Motor neuron (in vitro differentiated cells): ENCODE measurements around the gene SIM2. TPM values are rescaled to one million over a fixed set of nuclear protein-coding genes. Genes with fewer than 3 reads are reported as not detected.
"Not testable (repeated sequence)": the region's sequence is repeated elsewhere in the genome, so short reads cannot be mapped to it uniquely, and the experiment has no call there.

Experiments
- ATAC-seq, 8 experiments: fragments of 200-7000 bp; cut with Tn5 transposase; replicated peaks in 6 of 8; 2 replicates each; pipeline ENCODE4 v1.8.0; 2021; ENCODE audit warnings: mild to moderate bottlenecking in 8 of 8, moderate library complexity in 8 of 8
- H3K27ac ChIP-seq, 2 donors: fragments of 250-450 bp; sonication (Bioruptor Pico); 2 replicates each; pipeline ENCODE4 v1.9.0; 2021; ENCODE audit warnings: antibody characterized with exemption in 2 of 2, mild to moderate bottlenecking in 2 of 2, moderate library complexity in 1 of 2
- H3K4me1 ChIP-seq, 2 donors: fragments of 250-450 bp; sonication (Bioruptor Pico); replicated peaks in 1 of 2; 2 replicates each; pipeline ENCODE4 v1.6.1; 2021; ENCODE audit warnings: antibody characterized with exemption in 2 of 2, mild to moderate bottlenecking in 2 of 2, moderate library complexity in 1 of 2
- H3K4me3 ChIP-seq, 5 donors: fragments of 250-450 bp; sonication (Bioruptor Pico); 2 replicates each; pipeline ENCODE4 v1.9.0; 2021; ENCODE audit warnings: antibody characterized with exemption in 5 of 5, mild to moderate bottlenecking in 5 of 5, moderate library complexity in 4 of 5
- WGBS, 10 experiments: fragments of 450-650 bp; shearing (Covaris generic); methylation state at CpG; one replicate each; pipeline ENCODE4 v1.0.0; 2022; 5-methylcytosine and 5-hydroxymethylcytosine counted together
- in situ Hi-C, 9 experiments: fragments of 400-800 bp; cut with MboI; loops; one replicate each; pipeline ENCODE4 v1.15.0; 2021; ENCODE audit warnings: low sequenced_read_pairs in 9 of 9, low pct_unique_long_range_greater_than_20kb in 2 of 9; ENCODE audit not compliant: unreplicated experiment in 9 of 9
- total RNA-seq, 8 experiments: library from RNA; unstranded; fragments of 300-600 nt; gene quantifications; 2 replicates each; pipeline versions ENCODE4 v1.2.3 to v1.2.4, GENCODE V29; 2022

The SIM2 gene
- total RNA-seq, 8 experiments from 2014 or later: 0.36 to 9.5 (median 1.1) TPM

GRCh38 chr21:36668713-36669112 is 30.2 kb upstream of the SIM2 start:
- in situ Hi-C loops: loop anchor here in 1 of 9 experiments (25.0 kb wide), 1 partner anchor 244 kb away; no protein-coding TSS in a partner anchor
- ATAC-seq: no peak
- H3K27ac ChIP-seq: no peak overlapping the region
- WGBS, 10 experiments: 90% methylated on average over 2 of the region's 9 CpGs; no CpG with 5 or more reads in 9 of the 10 experiments
- H3K4me3 ChIP-seq: no peak overlapping the region
- peaks cover 0 to 4% of the 10 kb centered on the region in 2 donors for H3K4me1 ChIP-seq

GRCh38 chr21:36671836-36672235 is 27.1 kb upstream of the SIM2 start:
- H3K27ac ChIP-seq: no peak overlapping the region
- in situ Hi-C loops: loop anchor here in 1 of 9 experiments (25.0 kb wide), 1 partner anchor 240 kb away; no protein-coding TSS in a partner anchor
- 11 to 100% (median 88%) methylated on average over 1 to 2 of the region's 2 CpGs; no CpG with 5 or more reads in 1 of the 10 experiments for WGBS, 10 experiments
- no peak overlapping the region for H3K4me3 ChIP-seq
- peaks cover 0 to 4% of the 10 kb centered on the region in 2 donors for H3K4me1 ChIP-seq
- no peak for ATAC-seq

- in situ Hi-C loops: loop anchor here in 1 of 9 experiments (25.0 kb wide), 1 partner anchor 240 kb away; no protein-coding TSS in a partner anchor
- H3K4me3 ChIP-seq, H3K27ac ChIP-seq, H3K4me1 ChIP-seq, ATAC-seq: not testable (repeated sequence)
- WGBS, 10 experiments: 40 to 100% (median 50%) methylated on average over 1 to 2 of the region's 2 CpGs; no CpG with 5 or more reads in 3 of the 10 experiments
Measured at GRCh38 chr21:36672296-36672695, 26.6 kb upstream of the SIM2 start.

GRCh38 chr21:36672737-36673136 is 26.2 kb upstream of the SIM2 start:
- WGBS, 10 experiments: 65 to 88% (median 78%) methylated on average over 2 to 5 of the region's 5 CpGs; no CpG with 5 or more reads in 4 of the 10 experiments
- ATAC-seq: no peak
- no peak overlapping the region for H3K27ac ChIP-seq
- H3K4me1 ChIP-seq: peaks cover 0 to 4% of the 10 kb centered on the region in 2 donors
- no peak overlapping the region for H3K4me3 ChIP-seq
- in situ Hi-C loops: loop anchor here in 1 of 9 experiments (25.0 kb wide), 1 partner anchor 240 kb away; no protein-coding TSS in a partner anchor

GRCh38 chr21:36676039-36676950 is 22.6 kb upstream of the SIM2 start:
- in situ Hi-C loops: no loop called here
- no peaks in the 10 kb centered on the region for H3K4me1 ChIP-seq
- H3K27ac ChIP-seq: no peak overlapping the region
- 22 to 88% (median 60%) methylated on average over 2 to 6 of the region's 6 CpGs for WGBS, 10 experiments
- no peak for ATAC-seq
- no peak overlapping the region for H3K4me3 ChIP-seq

- in situ Hi-C loops: no loop called here
- Histone ChIP-seq H3K27ac (no peak overlapping the region), H3K4me3 (no peak overlapping the region), H3K4me1 (no peaks in the 10 kb centered on the region)
- WGBS, 10 experiments: 0 to 90% (median 39%) methylated on average over 1 to 2 of the region's 2 CpGs; no CpG with 5 or more reads in 2 of the 10 experiments
- ATAC-seq: no peak
Measured at GRCh38 chr21:36677443-36677842, 21.5 kb upstream of the SIM2 start.

GRCh38 chr21:36678538-36678937 is 20.4 kb upstream of the SIM2 start:
- 55 to 100% (median 88%) methylated on average over 2 of the region's 2 CpGs; no CpG with 5 or more reads in 5 of the 10 experiments for WGBS, 10 experiments
- Histone ChIP-seq H3K27ac (no peak overlapping the region), H3K4me3 (no peak overlapping the region), H3K4me1 (no peaks in the 10 kb centered on the region)
- in situ Hi-C loops: no loop called here
- no peak for ATAC-seq

- no peak for ATAC-seq
- H3K27ac ChIP-seq: no peak overlapping the region
- no peaks in the 10 kb centered on the region for H3K4me1 ChIP-seq
- H3K4me3 ChIP-seq: no peak overlapping the region
- in situ Hi-C loops: no loop called here
- 0 to 100% (median 76%) methylated on average over 1 to 2 of the region's 2 CpGs; no CpG with 5 or more reads in 1 of the 10 experiments for WGBS, 10 experiments
Measured at GRCh38 chr21:36681117-36681631, 17.7 kb upstream of the SIM2 start.

GRCh38 chr21:36684957-36685714 is 13.8 kb upstream of the SIM2 start:
- Histone ChIP-seq H3K4me1 (no peaks in the 10 kb centered on the region), H3K27ac (no peak overlapping the region), H3K4me3 (no peak overlapping the region)
- no peak for ATAC-seq
- in situ Hi-C loops: no loop called here
- 20 to 100% (median 50%) methylated on average over 1 of the region's 2 CpGs; no CpG with 5 or more reads in 5 of the 10 experiments for WGBS, 10 experiments

GRCh38 chr21:36686955-36687354 is 12.0 kb upstream of the SIM2 start:
- no peak for ATAC-seq
- H3K27ac ChIP-seq: no peak overlapping the region
- WGBS, 10 experiments: 25 to 92% (median 70%) methylated on average over 1 to 6 of the region's 6 CpGs; no CpG with 5 or more reads in 1 of the 10 experiments
- H3K4me3 ChIP-seq: no peak overlapping the region
- no peaks in the 10 kb centered on the region for H3K4me1 ChIP-seq
- in situ Hi-C loops: no loop called here

- in situ Hi-C loops: no loop called here
- Histone ChIP-seq H3K4me1 (peaks cover 0 to 5% of the 10 kb centered on the region in 2 donors), H3K4me3 (no peak overlapping the region), H3K27ac (no peak overlapping the region)
- 50 to 90% (median 67%) methylated on average over 1 to 4 of the region's 6 CpGs; no CpG with 5 or more reads in 3 of the 10 experiments for WGBS, 10 experiments
- no peak for ATAC-seq
Measured at GRCh38 chr21:36688324-36688723, 10.6 kb upstream of the SIM2 start.

GRCh38 chr21:36689324-36689723 is 9.6 kb upstream of the SIM2 start:
- Histone ChIP-seq H3K4me3 (no peak overlapping the region), H3K4me1 (peaks cover 0 to 6% of the 10 kb centered on the region in 2 donors), H3K27ac (no peak overlapping the region)
- ATAC-seq: peak in 1 of 8 experiments; percentile 18
- 25 to 100% (median 68%) methylated on average over 1 to 6 of the region's 7 CpGs; no CpG with 5 or more reads in 1 of the 10 experiments for WGBS, 10 experiments
- in situ Hi-C loops: no loop called here
